Esophagus muscularis mucosa (tissue), 4 donors: ENCODE measurements around the gene TMEM9B. TPM values are rescaled to one million over a fixed set of nuclear protein-coding genes. Genes with fewer than 3 reads are reported as not detected.

Experiments used
- DNase-seq: peaks from one replicate; pipeline ENCODE4 v3.0.0-alpha.2; 2017; ENCODE audit errors: extremely low spot score
- H3K27ac ChIP-seq, 4 donors: fragments of 200-600 bp; sonication (generic); replicated peaks in 1 of 4; 1 replicate in 3 of 4; 2 replicates in 1 of 4; pipeline ENCODE4 v1.5.1; 2016 to 2019; ENCODE audit warnings: mild to moderate bottlenecking in 1 of 4
- H3K27me3 ChIP-seq, 4 donors: fragments of 200-600 bp; sonication (generic); one replicate each; pipeline versions ENCODE4 v1.5.1 to v1.6.0; 2016 to 2019
- H3K36me3 ChIP-seq, 4 donors: fragments of 200-600 bp; sonication (generic); one replicate each; pipeline ENCODE4 v1.5.1; 2016 to 2019
- H3K4me1 ChIP-seq, 4 donors: fragments of 200-600 bp; sonication (generic); one replicate each; pipeline ENCODE4 v1.5.1; 2016 to 2019
- H3K4me3 ChIP-seq, 4 donors: fragments of 200-600 bp; sonication (generic); 1 replicate in 2 of 4; 2 replicates in 2 of 4; pipeline ENCODE4 v1.5.1; 2016 to 2019; ENCODE audit warnings: mild to moderate bottlenecking in 4 of 4, moderate library complexity in 1 of 4
- H3K9me3 ChIP-seq, 4 donors: fragments of 200-600 bp; sonication (generic); 1 replicate in 3 of 4; 2 replicates in 1 of 4; pipeline ENCODE4 v1.5.1; 2016 to 2019
- EP300 ChIP-seq: sonication (generic); formaldehyde crosslinking; IDR thresholded peaks from one replicate; pipeline ENCODE4 v1.6.1; 2017; ENCODE audit warnings: antibody characterized with exemption
- POLR2A ChIP-seq: fragments of 450-650 bp; IDR thresholded peaks from one replicate; pipeline ENCODE4 v1.6.1; 2017; ENCODE audit warnings: antibody characterized with exemption, moderate library complexity, mild to moderate bottlenecking, low read depth
- POLR2AphosphoS5 ChIP-seq, 2 donors: sonication (generic); formaldehyde crosslinking; IDR thresholded peaks; one replicate each; pipeline ENCODE4 v1.6.1; 2017; ENCODE audit warnings: antibody characterized with exemption in 2 of 2
- WGBS: methylation state at CpG from one replicate; pipeline ENCODE4 v1.1.5; 2018; 5-methylcytosine and 5-hydroxymethylcytosine counted together
- intact Hi-C: fragments of 100-400 bp; cut with DNase I; formaldehyde crosslinking; loops from one replicate; pipeline ENCODE4 v1.15.1; 2023
- total RNA-seq, 4 donors: library from RNA; depleted of rRNA; stranded (reverse); fragments of >200 nt; gene quantifications; one replicate each; pipeline versions ENCODE4 v1.1.0 to v1.2.1, GENCODE V29; 2016
- TF ChIP-seq, protein P1 (sequence below), 3 experiments: fragments of 200-600 bp in 2 of 3; fragments of 450-650 bp in 1 of 3; sonication (generic) in 2 of 3; IDR thresholded peaks; one replicate each; pipeline ENCODE4 v1.5.1; 2017 to 2019; ENCODE audit warnings: antibody characterized with exemption in 3 of 3, mild to moderate bottlenecking in 2 of 3, moderate library complexity in 1 of 3

Gene TMEM9B
- total RNA-seq, 4 donors from 2014 or later: 13.3 to 24.4 (median 20.5) TPM

DNA sequence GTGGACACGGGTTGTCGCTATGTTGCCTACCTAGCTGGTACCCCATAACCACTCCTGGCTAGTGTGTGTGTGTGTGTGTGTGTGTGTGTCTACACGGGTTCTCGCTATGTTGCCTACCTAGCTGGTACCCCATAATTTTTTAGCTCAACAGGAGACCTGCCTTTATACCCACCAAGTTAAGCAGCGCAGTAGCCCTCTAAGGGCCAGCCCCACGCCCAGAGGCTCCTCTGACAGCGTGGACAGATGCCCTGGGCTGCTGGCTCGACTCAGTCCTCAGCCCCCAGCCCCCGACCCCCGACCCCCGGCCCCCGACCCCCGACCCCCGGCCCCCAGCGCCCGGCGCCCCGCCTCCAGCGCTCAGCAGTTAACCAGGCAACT lies 53.6 kb downstream of the TMEM9B start:
- H3K4me3 ChIP-seq: peak overlapping the region; percentile 79 to 95 (median 92)
- H3K36me3 ChIP-seq: peaks cover 0 to 3% (median 0%) of the 10 kb centered on the region in 4 donors
- H3K4me1 ChIP-seq: peaks cover 20 to 46% (median 41%) of the 10 kb centered on the region in 4 donors
- no peak for DNase-seq
- intact Hi-C loops: loop anchor here (5.0 to 10.0 kb wide), 2 partner anchors 98 to 226 kb away; partner anchors contain the start of genes RPL27A and TRIM66
- 0% methylated on average over 7 of the region's 19 CpGs for WGBS
- H3K27me3 ChIP-seq: no peaks in the 10 kb centered on the region
- peak overlapping the region; percentile 91 to 98 (median 98) for H3K27ac ChIP-seq
- H3K9me3 ChIP-seq: no peaks in the 10 kb centered on the region
- TF ChIP-seq POLR2A: no peak
- TF ChIP-seq POLR2AphosphoS5 (IDR thresholded peaks at IDR 0.05): no peak
- TF ChIP-seq, protein P1, sequence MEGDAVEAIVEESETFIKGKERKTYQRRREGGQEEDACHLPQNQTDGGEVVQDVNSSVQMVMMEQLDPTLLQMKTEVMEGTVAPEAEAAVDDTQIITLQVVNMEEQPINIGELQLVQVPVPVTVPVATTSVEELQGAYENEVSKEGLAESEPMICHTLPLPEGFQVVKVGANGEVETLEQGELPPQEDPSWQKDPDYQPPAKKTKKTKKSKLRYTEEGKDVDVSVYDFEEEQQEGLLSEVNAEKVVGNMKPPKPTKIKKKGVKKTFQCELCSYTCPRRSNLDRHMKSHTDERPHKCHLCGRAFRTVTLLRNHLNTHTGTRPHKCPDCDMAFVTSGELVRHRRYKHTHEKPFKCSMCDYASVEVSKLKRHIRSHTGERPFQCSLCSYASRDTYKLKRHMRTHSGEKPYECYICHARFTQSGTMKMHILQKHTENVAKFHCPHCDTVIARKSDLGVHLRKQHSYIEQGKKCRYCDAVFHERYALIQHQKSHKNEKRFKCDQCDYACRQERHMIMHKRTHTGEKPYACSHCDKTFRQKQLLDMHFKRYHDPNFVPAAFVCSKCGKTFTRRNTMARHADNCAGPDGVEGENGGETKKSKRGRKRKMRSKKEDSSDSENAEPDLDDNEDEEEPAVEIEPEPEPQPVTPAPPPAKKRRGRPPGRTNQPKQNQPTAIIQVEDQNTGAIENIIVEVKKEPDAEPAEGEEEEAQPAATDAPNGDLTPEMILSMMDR (IDR thresholded peaks at IDR 0.05): no peak
- no peak for TF ChIP-seq EP300

DNA sequence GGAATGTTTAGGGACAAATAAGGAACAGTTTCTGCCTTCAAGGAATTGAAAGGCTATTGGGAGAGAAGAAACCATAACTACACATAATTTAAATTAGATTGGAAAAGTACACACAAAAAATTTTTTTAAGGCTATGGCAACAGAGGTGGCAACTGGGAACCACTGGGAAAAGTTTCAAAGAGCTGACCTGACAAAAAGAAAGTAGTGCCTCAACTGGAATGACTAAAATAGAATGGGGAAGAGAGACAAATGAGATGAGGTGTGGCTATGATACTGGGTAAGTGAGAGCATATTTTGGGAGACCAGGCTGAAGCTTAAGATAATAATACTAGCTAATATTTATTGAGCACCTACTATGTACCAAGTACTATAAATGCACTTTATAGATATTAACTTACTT lies 56.1 kb downstream of the TMEM9B start:
- H3K27me3 ChIP-seq: no peaks in the 10 kb centered on the region
- TF ChIP-seq EP300: no peak
- no peak for TF ChIP-seq POLR2A
- no peak for TF ChIP-seq POLR2AphosphoS5 (IDR thresholded peaks at IDR 0.05)
- TF ChIP-seq, protein P1 (IDR thresholded peaks at IDR 0.05): no peak
- intact Hi-C loops: loop anchor here (5.0 kb wide), 1 partner anchor 36 kb away; no protein-coding TSS in a partner anchor
- H3K36me3 ChIP-seq: no peaks in the 10 kb centered on the region
- H3K4me3 ChIP-seq: no peak overlapping the region
- no peak for DNase-seq
- peaks cover under 1 to 26% (median 21%) of the 10 kb centered on the region in 4 donors for H3K4me1 ChIP-seq
- no peak overlapping the region for H3K27ac ChIP-seq
- H3K9me3 ChIP-seq: no peaks in the 10 kb centered on the region

DNA sequence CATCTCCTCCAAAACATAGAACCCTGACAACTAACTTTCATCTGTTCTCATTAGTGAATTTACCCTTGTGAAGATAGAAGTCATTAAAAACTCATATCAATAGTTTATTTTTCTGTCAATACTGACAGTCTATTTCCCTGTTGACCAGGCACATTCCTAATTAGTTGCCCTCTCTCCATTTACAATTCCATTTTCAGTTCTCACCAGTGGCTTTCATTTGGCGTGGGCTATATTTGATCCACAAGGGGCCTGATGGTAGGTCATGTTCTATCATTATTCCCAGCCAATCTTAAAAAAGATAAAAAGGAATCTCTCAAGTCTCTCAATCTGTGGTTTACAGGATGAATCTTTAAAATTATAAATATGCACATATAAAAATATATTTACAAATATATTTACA lies 57.1 kb downstream of the TMEM9B start:
- WGBS: 85% methylated on average over 1 of the region's 1 CpG
- H3K27ac ChIP-seq: no peak overlapping the region
- intact Hi-C loops: loop anchor here (5.0 kb wide), 1 partner anchor 35 kb away; no protein-coding TSS in a partner anchor

DNA sequence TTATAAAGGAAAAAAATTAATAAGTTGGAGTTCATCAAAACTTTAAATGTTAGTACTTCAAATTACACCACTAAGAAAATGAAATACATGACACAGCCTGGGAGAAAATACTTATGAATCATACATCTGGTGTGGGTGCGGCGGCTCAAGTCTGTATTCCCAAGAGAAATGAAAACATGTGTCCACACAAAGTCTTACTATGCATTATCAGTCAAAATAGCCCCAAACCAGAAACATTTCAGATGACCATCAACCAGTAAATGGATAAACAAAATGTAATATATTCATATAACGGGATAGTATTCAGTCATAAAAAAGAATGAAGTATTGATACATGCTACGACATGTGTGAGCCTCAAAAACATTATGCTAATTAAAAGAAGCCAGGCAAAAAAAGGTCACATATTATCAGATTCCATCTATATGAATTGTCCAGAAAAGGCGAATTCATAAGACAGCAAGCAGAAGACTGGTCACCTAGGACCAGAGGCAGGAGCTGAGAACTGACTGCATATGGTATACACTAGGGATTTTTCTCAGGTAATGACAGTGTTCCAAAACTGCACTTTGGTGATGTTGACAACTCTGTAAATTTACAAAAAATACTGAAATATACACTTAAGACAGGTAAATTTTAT lies 58.6 kb downstream of the TMEM9B start:
- Histone ChIP-seq H3K36me3 (no peaks in the 10 kb centered on the region), H3K9me3 (no peaks in the 10 kb centered on the region), H3K4me3 (no peak overlapping the region), H3K4me1 (peaks cover 0 to 13% (median 8%) of the 10 kb centered on the region in 4 donors), H3K27ac (no peak overlapping the region), H3K27me3 (no peaks in the 10 kb centered on the region)
- no peak for DNase-seq
- intact Hi-C loops: loop anchor here (5.0 kb wide), 1 partner anchor 33 kb away; no protein-coding TSS in a partner anchor
- TF ChIP-seq POLR2A: no peak
- TF ChIP-seq, protein P1 (IDR thresholded peaks at IDR 0.05): no peak
- TF ChIP-seq EP300: no peak
- no peak for TF ChIP-seq POLR2AphosphoS5 (IDR thresholded peaks at IDR 0.05)
- WGBS: 85% methylated on average over 5 of the region's 5 CpGs

More for the DNA sequence above, 57.1 kb downstream of the TMEM9B start:
- no peaks in the 10 kb centered on the region for H3K36me3 ChIP-seq
- peaks cover 0 to 17% (median 12%) of the 10 kb centered on the region in 4 donors for H3K4me1 ChIP-seq
- H3K4me3 ChIP-seq: no peak overlapping the region
- TF ChIP-seq EP300 (no peak), POLR2A (no peak), POLR2AphosphoS5 (IDR thresholded peaks at IDR 0.05) (no peak)
- TF ChIP-seq, protein P1 (IDR thresholded peaks at IDR 0.05): no peak
- no peaks in the 10 kb centered on the region for H3K9me3 ChIP-seq
- no peaks in the 10 kb centered on the region for H3K27me3 ChIP-seq
- no peak for DNase-seq
